ENCODE data around the gene FANK1.

FANK1 gene

DNA sequence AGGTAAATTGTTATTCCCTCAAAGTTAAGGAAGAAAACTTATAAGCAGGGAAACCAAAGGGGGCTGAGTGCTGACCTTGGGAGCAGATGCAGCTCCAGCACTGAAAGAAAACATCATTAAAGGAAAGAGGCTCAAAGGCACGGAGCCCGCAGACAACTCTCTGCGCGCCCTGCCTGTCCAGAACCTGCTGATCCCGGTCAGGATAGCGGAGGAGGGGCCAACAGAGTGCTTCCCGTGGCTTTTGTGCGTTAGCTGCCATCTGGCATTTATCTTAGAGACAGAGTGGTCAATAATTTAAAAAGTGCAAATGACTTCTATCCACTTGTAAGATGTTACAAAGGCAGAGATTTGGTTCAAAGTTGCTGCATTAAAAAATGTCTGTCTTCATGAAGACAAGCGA is 162.1 kb downstream of the FANK1 start:
- in situ Hi-C loops (cut with MboI; ENCODE audit: low sequenced_read_pairs) = no loop called here

All from HL-60/S4 treated with phorbol 12-myristate 13-acetate at 8.2 ng/mL for 4 days and 3 days (cell line).